ENCODE measurements around the gene SURF1.
"Not testable (repeated sequence)": the region's sequence is repeated elsewhere in the genome, so short reads cannot be mapped to it uniquely, and the experiment has no call there.

SURF1 gene

GRCh38 chr9:133341369-133342068 is 14.8 kb downstream of the SURF1 start:
- no peak for DNase-seq

- no peak for DNase-seq
Observed at GRCh38 chr9:133340916-133341315, 15.4 kb downstream of the SURF1 start.

GRCh38 chr9:133340256-133340655 is 16.0 kb downstream of the SURF1 start:
- DNase-seq: no peak

GRCh38 chr9:133339641-133340040 is 16.6 kb downstream of the SURF1 start:
- no peak for DNase-seq

GRCh38 chr9:133335924-133336811 is 20.1 kb downstream of the SURF1 start, which contains the start of gene SURF6:
SURF6 (minus strand) TSS chr9:133336188; CDS start chr9:133336132, 56 bp downstream.
- peak; percentile 88 for DNase-seq

- not testable (repeated sequence) for DNase-seq
Observed at GRCh38 chr9:133334888-133335287, 21.4 kb downstream of the SURF1 start.

GRCh38 chr9:133334161-133334560 is 22.1 kb downstream of the SURF1 start:
- no peak for DNase-seq

GRCh38 chr9:133333566-133333965 is 22.7 kb downstream of the SURF1 start:
- no peak for DNase-seq

GRCh38 chr9:133333011-133333410 is 23.3 kb downstream of the SURF1 start:
- no peak for DNase-seq

GRCh38 chr9:133332381-133332730 is 23.9 kb downstream of the SURF1 start:
- no peak for DNase-seq

- no peak for DNase-seq
Observed at GRCh38 chr9:133331641-133332380, 24.5 kb downstream of the SURF1 start.

GRCh38 chr9:133331221-133331620 is 25.1 kb downstream of the SURF1 start:
- no peak for DNase-seq

- DNase-seq: not testable (repeated sequence)
Observed at GRCh38 chr9:133329306-133330156, 26.8 kb downstream of the SURF1 start.

- DNase-seq: no peak
Observed at GRCh38 chr9:133327834-133328484, 28.3 kb downstream of the SURF1 start.

GRCh38 chr9:133327021-133327420 is 29.3 kb downstream of the SURF1 start:
- not testable (repeated sequence) for DNase-seq

- no peak for DNase-seq
Observed at GRCh38 chr9:133323991-133324703, 32.1 kb downstream of the SURF1 start.

GRCh38 chr9:133323211-133323610 is 33.1 kb downstream of the SURF1 start:
- DNase-seq: no peak

- no peak for DNase-seq
Observed at GRCh38 chr9:133322701-133323100, 33.6 kb downstream of the SURF1 start.

GRCh38 chr9:133321411-133321935 is 34.8 kb downstream of the SURF1 start:
- no peak for DNase-seq

GRCh38 chr9:133320421-133320881 is 35.8 kb downstream of the SURF1 start:
- no peak for DNase-seq

GRCh38 chr9:133317551-133317950 is 38.7 kb downstream of the SURF1 start:
- not testable (repeated sequence) for DNase-seq

All from effector CD8-positive, alpha-beta T cell (primary cell).